Natural killer cell (primary cell): ENCODE measurements around the gene TEKT3. TPM values are rescaled to one million over a fixed set of nuclear protein-coding genes. Genes with fewer than 3 reads are reported as not detected.

Source experiments
- ATAC-seq, 3 donors: fragments of 150-1000 bp in 2 of 3; fragments of 200-7000 bp in 1 of 3; cut with Tn5 transposase; 1 replicate in 1 of 3; 2 replicates in 2 of 3; pipeline ENCODE4 v1.10.0; 2021; ENCODE audit warnings: mild to moderate bottlenecking in 2 of 3, moderate library complexity in 2 of 3
- DNase-seq, 2 donors: peaks; one replicate each; pipeline versions ENCODE4 v3.0.0 to v3.0.0-alpha.2; 2013 to 2021; ENCODE audit warnings: mixed read lengths in 1 of 2
- H3K27ac ChIP-seq: one replicate; pipeline ENCODE4 v1.5.1; 2013; ENCODE audit warnings: mild to moderate bottlenecking, low read length
- H3K27me3 ChIP-seq: one replicate; pipeline ENCODE4 v1.6.1; 2013; ENCODE audit warnings: low read length; ENCODE audit not compliant: control insufficient read depth, insufficient read depth
- H3K36me3 ChIP-seq: one replicate; pipeline ENCODE4 v1.6.1; 2013; ENCODE audit warnings: low read length; ENCODE audit not compliant: control insufficient read depth, insufficient read depth
- H3K4me1 ChIP-seq: one replicate; pipeline ENCODE4 v1.6.1; 2013; ENCODE audit warnings: low read length; ENCODE audit not compliant: control insufficient read depth, insufficient read depth
- H3K4me3 ChIP-seq: one replicate; pipeline ENCODE4 v1.5.1; 2013; ENCODE audit warnings: low read length
- H3K9me3 ChIP-seq: one replicate; pipeline ENCODE4 v1.6.1; 2013; ENCODE audit warnings: low read length; ENCODE audit not compliant: control insufficient read depth, insufficient read depth
- H3K27ac Mint-ChIP-seq, 2 donors: one replicate each; pipeline ENCODE4 v1.8.0; 2022; ENCODE audit warnings: mild to moderate bottlenecking in 2 of 2, mixed read lengths in 2 of 2, moderate library complexity in 1 of 2
- H3K27me3 Mint-ChIP-seq, 2 donors: one replicate each; pipeline ENCODE4 v1.8.0; 2022; ENCODE audit warnings: low read depth in 2 of 2, mixed read lengths in 2 of 2
- H3K36me3 Mint-ChIP-seq: one replicate; pipeline ENCODE4 v1.8.0; 2022; ENCODE audit warnings: mixed read lengths
- H3K4me1 Mint-ChIP-seq, 2 donors: one replicate each; pipeline ENCODE4 v1.8.0; 2022; ENCODE audit warnings: mixed read lengths in 2 of 2
- H3K4me3 Mint-ChIP-seq: one replicate; pipeline ENCODE4 v1.8.0; 2022; ENCODE audit warnings: mild to moderate bottlenecking, moderate library complexity, mixed read lengths
- H3K9me3 Mint-ChIP-seq, 2 donors: one replicate each; pipeline ENCODE4 v1.8.0; 2022; ENCODE audit warnings: mixed read lengths in 2 of 2
- WGBS: methylation state at CpG from one replicate; pipeline ENCODE4 v1.1.7; 2013; ENCODE audit warnings: missing lambda C conversion rate; ENCODE audit not compliant: insufficient coverage; 5-methylcytosine and 5-hydroxymethylcytosine counted together
- intact Hi-C: fragments of 100-400 bp; cut with micrococcal nuclease; formaldehyde crosslinking; loops from one replicate; pipeline ENCODE4 v1.14.2; 2022
- total RNA-seq, 4 donors: library from RNA; stranded (reverse); fragments of 120-200 nt in 1 of 4; gene quantifications; one replicate each; pipeline versions ENCODE4 v1.2.3 to v1.2.4, GENCODE V29; 2013 to 2022
- TF ChIP-seq, protein P1 (sequence below): fragments of 200-600 bp; IDR thresholded peaks from one replicate; pipeline ENCODE4 v1.8.0; 2022; ENCODE audit warnings: antibody characterized with exemption

TEKT3 gene
- total RNA-seq, 3 donors from 2014 or later (not counting 1 experiment from before 2014, with no cell fraction given): 0.39 to 1.3 (median 0.58) TPM

- no peaks in the 10 kb centered on the region for H3K4me1 ChIP-seq
- H3K27me3 ChIP-seq: peaks cover 14% of the 10 kb centered on the region
- no peak overlapping the region for H3K27ac ChIP-seq
Observed at GRCh38 chr17:15335446-15335845, 6.0 kb downstream of the TEKT3 start.

GRCh38 chr17:15334266-15334665, 7.1 kb downstream of the TEKT3 start:
- Histone ChIP-seq H3K27me3 (peaks cover 9% of the 10 kb centered on the region), H3K27ac (no peak overlapping the region), H3K4me1 (no peaks in the 10 kb centered on the region), H3K4me3 (no peak overlapping the region), H3K36me3 (no peaks in the 10 kb centered on the region), H3K9me3 (no peaks in the 10 kb centered on the region)
- no peak for ATAC-seq
- intact Hi-C loops: no loop called here
- 100% methylated on average over 3 of the region's 3 CpGs for WGBS
- peaks cover 4 to 5% of the 10 kb centered on the region in 2 donors for H3K9me3 Mint-ChIP-seq
- no peak for DNase-seq
- H3K36me3 Mint-ChIP-seq: peaks cover 13% of the 10 kb centered on the region
- no peaks in the 10 kb centered on the region for H3K4me1 Mint-ChIP-seq
- TF ChIP-seq, protein P1, sequence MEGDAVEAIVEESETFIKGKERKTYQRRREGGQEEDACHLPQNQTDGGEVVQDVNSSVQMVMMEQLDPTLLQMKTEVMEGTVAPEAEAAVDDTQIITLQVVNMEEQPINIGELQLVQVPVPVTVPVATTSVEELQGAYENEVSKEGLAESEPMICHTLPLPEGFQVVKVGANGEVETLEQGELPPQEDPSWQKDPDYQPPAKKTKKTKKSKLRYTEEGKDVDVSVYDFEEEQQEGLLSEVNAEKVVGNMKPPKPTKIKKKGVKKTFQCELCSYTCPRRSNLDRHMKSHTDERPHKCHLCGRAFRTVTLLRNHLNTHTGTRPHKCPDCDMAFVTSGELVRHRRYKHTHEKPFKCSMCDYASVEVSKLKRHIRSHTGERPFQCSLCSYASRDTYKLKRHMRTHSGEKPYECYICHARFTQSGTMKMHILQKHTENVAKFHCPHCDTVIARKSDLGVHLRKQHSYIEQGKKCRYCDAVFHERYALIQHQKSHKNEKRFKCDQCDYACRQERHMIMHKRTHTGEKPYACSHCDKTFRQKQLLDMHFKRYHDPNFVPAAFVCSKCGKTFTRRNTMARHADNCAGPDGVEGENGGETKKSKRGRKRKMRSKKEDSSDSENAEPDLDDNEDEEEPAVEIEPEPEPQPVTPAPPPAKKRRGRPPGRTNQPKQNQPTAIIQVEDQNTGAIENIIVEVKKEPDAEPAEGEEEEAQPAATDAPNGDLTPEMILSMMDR: no peak
- no peak overlapping the region for H3K4me3 Mint-ChIP-seq
- peaks cover 21 to 48% of the 10 kb centered on the region in 2 donors for H3K27me3 Mint-ChIP-seq
- no peak overlapping the region for H3K27ac Mint-ChIP-seq

More at GRCh38 chr17:15335446-15335845, 6.0 kb downstream of the TEKT3 start:
- TF ChIP-seq, protein P1: no peak
- peaks cover 25 to 52% of the 10 kb centered on the region in 2 donors for H3K27me3 Mint-ChIP-seq
- 50% methylated on average over 1 of the region's 1 CpG for WGBS
- Histone ChIP-seq H3K36me3 (no peaks in the 10 kb centered on the region), H3K4me3 (no peak overlapping the region), H3K9me3 (no peaks in the 10 kb centered on the region)
- H3K4me3 Mint-ChIP-seq: no peak overlapping the region
- peaks cover 4 to 5% of the 10 kb centered on the region in 2 donors for H3K9me3 Mint-ChIP-seq
- H3K36me3 Mint-ChIP-seq: peaks cover 13% of the 10 kb centered on the region
- ATAC-seq (no peak), DNase-seq (no peak)
- no peak overlapping the region for H3K27ac Mint-ChIP-seq
- H3K4me1 Mint-ChIP-seq: no peaks in the 10 kb centered on the region
- intact Hi-C loops: no loop called here

DNA sequence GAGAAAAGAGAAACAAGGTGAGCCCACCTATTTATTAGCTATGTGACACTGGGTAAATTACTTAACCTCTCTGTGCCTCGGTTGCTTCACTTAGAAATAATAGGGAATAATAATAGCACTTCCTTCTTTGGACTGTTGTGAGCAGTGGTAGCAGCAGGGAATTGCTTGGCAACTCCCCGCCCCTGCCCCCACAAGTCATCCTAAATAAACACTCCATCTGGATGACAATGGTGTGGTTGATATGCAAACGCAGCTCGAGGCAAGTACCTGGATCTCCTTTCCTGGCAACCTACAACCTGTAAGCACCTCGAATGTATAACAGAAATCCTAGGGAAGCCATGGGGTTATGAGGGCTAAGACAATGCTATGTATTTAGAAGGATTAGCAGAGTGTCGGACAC, 9.1 kb downstream of the TEKT3 start:
- Mint-ChIP-seq H3K27ac (no peak overlapping the region), H3K4me1 (no peaks in the 10 kb centered on the region), H3K27me3 (peaks cover 15 to 45% of the 10 kb centered on the region in 2 donors), H3K9me3 (peaks cover 4 to 5% of the 10 kb centered on the region in 2 donors), H3K4me3 (no peak overlapping the region), H3K36me3 (peaks cover 13% of the 10 kb centered on the region)
- peaks cover 9% of the 10 kb centered on the region for H3K27me3 ChIP-seq
- ATAC-seq: no peak
- TF ChIP-seq, protein P1: no peak
- no peak overlapping the region for H3K27ac ChIP-seq
- no peaks in the 10 kb centered on the region for H3K36me3 ChIP-seq
- 38% methylated on average over 3 of the region's 6 CpGs for WGBS
- no peak overlapping the region for H3K4me3 ChIP-seq
- intact Hi-C loops: no loop called here
- no peak for DNase-seq
- H3K4me1 ChIP-seq: no peaks in the 10 kb centered on the region
- H3K9me3 ChIP-seq: no peaks in the 10 kb centered on the region

DNA sequence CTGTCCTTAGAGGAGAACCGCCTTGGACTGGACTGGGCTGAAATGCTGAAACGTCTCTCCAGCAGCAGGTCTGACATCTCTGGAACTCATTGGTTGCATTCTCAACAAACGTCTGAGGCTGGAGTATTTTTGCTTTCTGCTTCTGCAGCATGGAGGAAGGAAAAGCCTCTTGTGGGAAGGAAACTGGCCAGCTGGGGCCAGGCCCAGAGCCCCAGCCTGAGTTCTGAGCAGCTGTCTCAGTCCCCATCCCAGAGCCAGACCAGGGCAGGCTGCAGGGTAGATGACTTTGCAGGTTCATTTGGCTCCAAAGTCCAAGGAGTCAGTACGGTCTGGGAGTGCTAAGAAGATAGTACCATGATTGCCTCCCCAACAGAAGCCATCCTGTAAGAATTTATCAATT, 18.3 kb downstream of the TEKT3 start:
- Mint-ChIP-seq H3K36me3 (no peaks in the 10 kb centered on the region), H3K27me3 (peaks cover 18 to 42% of the 10 kb centered on the region in 2 donors), H3K9me3 (no peaks in the 10 kb centered on the region), H3K4me3 (no peak overlapping the region), H3K4me1 (no peaks in the 10 kb centered on the region), H3K27ac (no peak overlapping the region)
- WGBS: 63% methylated on average over 4 of the region's 4 CpGs
- no peaks in the 10 kb centered on the region for H3K36me3 ChIP-seq
- no peak overlapping the region for H3K27ac ChIP-seq
- H3K4me1 ChIP-seq: no peaks in the 10 kb centered on the region
- no peak overlapping the region for H3K4me3 ChIP-seq
- H3K9me3 ChIP-seq: no peaks in the 10 kb centered on the region
- intact Hi-C loops: no loop called here
- TF ChIP-seq, protein P1: no peak
- no peak for ATAC-seq
- peaks cover 5% of the 10 kb centered on the region for H3K27me3 ChIP-seq
- DNase-seq: no peak
